ENCODE results near the gene MORN1. TPM values are rescaled to one million over a fixed set of nuclear protein-coding genes. Genes with fewer than 3 reads are reported as not detected.

The MORN1 gene
- total RNA-seq, 4 donors from 2014 or later = 5.7 to 13.4 (median 8.5) TPM

DNA sequence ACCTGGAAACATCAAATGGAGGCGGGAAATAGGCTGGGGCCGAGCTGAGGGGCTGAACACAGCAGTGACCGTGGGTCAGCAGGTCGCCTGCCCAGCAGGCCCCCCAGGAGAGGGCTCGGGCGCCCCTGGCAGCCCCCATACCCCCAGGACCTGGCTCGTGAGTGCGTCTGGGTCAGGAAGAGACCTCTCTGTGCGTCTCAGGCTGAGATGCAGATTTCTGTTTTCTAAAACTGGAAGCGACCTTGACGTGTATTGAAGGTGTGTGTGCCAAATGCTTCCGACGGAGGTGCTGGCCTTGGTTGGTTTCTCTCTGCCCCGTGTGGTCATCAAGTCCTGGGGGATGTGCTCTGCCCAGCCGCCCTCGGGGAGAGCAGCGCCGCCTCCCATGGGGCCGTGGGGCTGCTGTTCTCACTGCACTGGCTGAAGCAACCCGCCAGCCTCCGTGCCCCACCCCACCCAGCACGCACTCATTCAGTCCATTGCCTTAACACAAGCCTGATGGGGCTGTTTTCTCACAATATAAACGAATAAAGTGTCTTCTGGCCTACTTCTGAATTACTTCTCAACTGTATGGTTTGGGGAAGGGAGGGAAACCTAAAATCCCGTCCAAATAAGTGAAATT lies 13.6 kb upstream of the MORN1 start:
- 77% methylated on average over 11 of the region's 24 CpGs for WGBS
- H3K4me1 ChIP-seq = no peaks in the 10 kb centered on the region
- H3K27ac ChIP-seq = no peak overlapping the region
- no peaks in the 10 kb centered on the region for H3K9me3 ChIP-seq
- H3K4me3 ChIP-seq = no peak overlapping the region
- TF ChIP-seq, protein P1, sequence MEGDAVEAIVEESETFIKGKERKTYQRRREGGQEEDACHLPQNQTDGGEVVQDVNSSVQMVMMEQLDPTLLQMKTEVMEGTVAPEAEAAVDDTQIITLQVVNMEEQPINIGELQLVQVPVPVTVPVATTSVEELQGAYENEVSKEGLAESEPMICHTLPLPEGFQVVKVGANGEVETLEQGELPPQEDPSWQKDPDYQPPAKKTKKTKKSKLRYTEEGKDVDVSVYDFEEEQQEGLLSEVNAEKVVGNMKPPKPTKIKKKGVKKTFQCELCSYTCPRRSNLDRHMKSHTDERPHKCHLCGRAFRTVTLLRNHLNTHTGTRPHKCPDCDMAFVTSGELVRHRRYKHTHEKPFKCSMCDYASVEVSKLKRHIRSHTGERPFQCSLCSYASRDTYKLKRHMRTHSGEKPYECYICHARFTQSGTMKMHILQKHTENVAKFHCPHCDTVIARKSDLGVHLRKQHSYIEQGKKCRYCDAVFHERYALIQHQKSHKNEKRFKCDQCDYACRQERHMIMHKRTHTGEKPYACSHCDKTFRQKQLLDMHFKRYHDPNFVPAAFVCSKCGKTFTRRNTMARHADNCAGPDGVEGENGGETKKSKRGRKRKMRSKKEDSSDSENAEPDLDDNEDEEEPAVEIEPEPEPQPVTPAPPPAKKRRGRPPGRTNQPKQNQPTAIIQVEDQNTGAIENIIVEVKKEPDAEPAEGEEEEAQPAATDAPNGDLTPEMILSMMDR (IDR thresholded peaks at IDR 0.05) = no peak
- no peak for TF ChIP-seq POLR2A (IDR thresholded peaks at IDR 0.05)
- no peak for TF ChIP-seq POLR2AphosphoS5 (IDR thresholded peaks at IDR 0.05)
- no peak for TF ChIP-seq EP300 (IDR thresholded peaks at IDR 0.05)
- H3K36me3 ChIP-seq = peaks cover 94% of the 10 kb centered on the region
- DNase-seq (ENCODE audit: low spot score in 2 of 2) = no peak
- H3K27me3 ChIP-seq = no peaks in the 10 kb centered on the region

DNA sequence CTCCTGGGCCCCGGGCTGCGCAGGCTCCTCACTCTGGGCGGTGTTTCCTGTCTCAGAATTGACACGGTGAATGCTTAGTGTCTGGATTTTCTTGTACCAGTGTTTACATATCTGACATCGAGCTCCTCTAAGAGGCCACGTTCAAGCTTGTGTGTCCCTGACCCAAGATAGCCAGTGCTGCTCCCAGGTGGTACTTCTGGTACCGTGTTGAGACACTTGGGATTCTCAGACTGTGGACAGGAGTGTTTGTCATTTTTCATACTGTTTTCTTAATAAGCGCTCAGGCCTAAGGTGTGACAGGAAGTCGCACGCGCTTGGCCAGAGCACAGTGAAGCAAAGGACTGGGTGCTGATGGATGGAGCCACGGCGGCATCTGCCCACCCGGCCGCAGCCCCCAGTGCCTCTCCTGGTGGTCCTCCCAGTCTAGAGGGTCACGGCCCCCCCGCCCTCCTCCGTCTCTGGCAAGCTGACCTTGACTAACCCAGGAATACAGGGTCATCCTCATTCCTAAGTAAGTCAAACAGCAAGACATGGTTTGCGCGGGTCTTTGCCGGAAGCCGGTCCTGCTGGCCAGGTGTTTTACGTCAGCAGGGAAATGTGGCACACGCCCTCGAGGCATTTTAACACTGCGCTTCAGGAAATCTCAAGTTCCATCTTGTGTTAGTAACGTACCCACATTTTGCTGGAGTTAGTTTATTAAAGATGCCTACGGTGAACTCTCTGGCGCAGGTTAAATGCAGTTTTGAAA lies 13.0 kb upstream of the MORN1 start:
- whole genome bisulfite sequencing = 88% methylated on average over 27 of the region's 29 CpGs
- Histone ChIP-seq H3K4me3 (no peak overlapping the region), H3K36me3 (peaks cover 96% of the 10 kb centered on the region)

DNA sequence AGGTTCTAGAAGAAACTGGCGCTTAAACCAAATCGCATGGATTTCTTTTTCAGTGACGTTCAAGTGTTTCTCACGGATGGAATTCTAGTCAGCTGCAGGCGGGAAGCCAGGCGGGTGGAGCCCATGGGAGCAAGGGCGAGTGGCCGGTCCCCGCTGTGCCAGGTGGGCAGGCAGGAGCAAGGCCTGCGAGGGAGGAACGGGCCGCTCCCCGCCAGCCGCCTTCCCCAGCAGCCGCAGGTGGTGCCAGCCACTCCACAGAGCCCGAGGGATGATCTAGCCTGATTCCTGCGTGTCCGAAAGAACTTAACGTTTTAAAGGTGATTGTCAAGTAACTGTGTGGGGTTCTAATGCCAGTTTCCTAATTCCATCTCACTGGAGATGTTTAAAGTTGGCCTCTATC lies 11.9 kb upstream of the MORN1 start:
- H3K4me3 ChIP-seq = no peak overlapping the region
- no peaks in the 10 kb centered on the region for H3K27me3 ChIP-seq
- no peak overlapping the region for H3K27ac ChIP-seq
- H3K36me3 ChIP-seq = peaks cover 95% of the 10 kb centered on the region
- H3K4me1 ChIP-seq = peaks cover 10% of the 10 kb centered on the region
- 73% methylated on average over 19 of the region's 19 CpGs for WGBS
- H3K9me3 ChIP-seq = no peaks in the 10 kb centered on the region
- DNase-seq (ENCODE audit: low spot score in 2 of 2) = no peak
- TF ChIP-seq, protein P1 (IDR thresholded peaks at IDR 0.05) = no peak
- no peak for TF ChIP-seq EP300 (IDR thresholded peaks at IDR 0.05)
- TF ChIP-seq POLR2A (IDR thresholded peaks at IDR 0.05) = no peak
- TF ChIP-seq POLR2AphosphoS5 (IDR thresholded peaks at IDR 0.05) = no peak

More for the DNA sequence above, 13.0 kb upstream of the MORN1 start:
- Histone ChIP-seq H3K27me3 (no peaks in the 10 kb centered on the region), H3K4me1 (no peaks in the 10 kb centered on the region), H3K27ac (no peak overlapping the region), H3K9me3 (no peaks in the 10 kb centered on the region)
- DNase-seq (ENCODE audit: low spot score in 2 of 2) = no peak
- TF ChIP-seq EP300 (IDR thresholded peaks at IDR 0.05) (no peak), POLR2A (IDR thresholded peaks at IDR 0.05) (no peak), POLR2AphosphoS5 (IDR thresholded peaks at IDR 0.05) (no peak)
- TF ChIP-seq, protein P1 (IDR thresholded peaks at IDR 0.05) = no peak

DNA sequence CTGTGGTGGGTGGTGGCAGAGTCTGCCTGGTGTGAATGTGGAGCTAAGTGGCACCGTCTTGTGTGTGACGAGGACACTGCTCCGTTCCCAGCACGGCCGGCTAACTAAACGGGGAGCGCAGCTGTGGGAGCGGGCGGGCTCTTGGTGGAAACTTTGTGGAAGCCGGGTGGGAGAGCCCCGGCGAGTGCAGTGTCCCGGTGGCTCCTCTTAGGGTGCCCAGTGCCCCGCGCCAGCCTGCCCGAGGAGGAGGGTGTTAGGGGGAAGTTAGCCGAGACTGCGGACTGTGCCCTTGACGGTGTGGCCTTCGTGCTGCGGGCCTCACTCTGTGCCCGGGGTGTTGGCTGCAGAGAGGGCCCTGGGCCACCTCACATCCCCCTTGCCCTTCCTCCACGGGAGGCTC lies 11.1 kb upstream of the MORN1 start:
- DNase-seq (ENCODE audit: low spot score in 2 of 2) = no peak
- Histone ChIP-seq H3K36me3 (peaks cover 93% of the 10 kb centered on the region), H3K27me3 (no peaks in the 10 kb centered on the region), H3K9me3 (no peaks in the 10 kb centered on the region), H3K27ac (no peak overlapping the region), H3K4me1 (peaks cover 16% of the 10 kb centered on the region), H3K4me3 (no peak overlapping the region)
- TF ChIP-seq, protein P1 (IDR thresholded peaks at IDR 0.05) = no peak
- TF ChIP-seq EP300 (IDR thresholded peaks at IDR 0.05) = no peak
- no peak for TF ChIP-seq POLR2A (IDR thresholded peaks at IDR 0.05)
- TF ChIP-seq POLR2AphosphoS5 (IDR thresholded peaks at IDR 0.05) = no peak
- WGBS = 82% methylated on average over 8 of the region's 23 CpGs

DNA sequence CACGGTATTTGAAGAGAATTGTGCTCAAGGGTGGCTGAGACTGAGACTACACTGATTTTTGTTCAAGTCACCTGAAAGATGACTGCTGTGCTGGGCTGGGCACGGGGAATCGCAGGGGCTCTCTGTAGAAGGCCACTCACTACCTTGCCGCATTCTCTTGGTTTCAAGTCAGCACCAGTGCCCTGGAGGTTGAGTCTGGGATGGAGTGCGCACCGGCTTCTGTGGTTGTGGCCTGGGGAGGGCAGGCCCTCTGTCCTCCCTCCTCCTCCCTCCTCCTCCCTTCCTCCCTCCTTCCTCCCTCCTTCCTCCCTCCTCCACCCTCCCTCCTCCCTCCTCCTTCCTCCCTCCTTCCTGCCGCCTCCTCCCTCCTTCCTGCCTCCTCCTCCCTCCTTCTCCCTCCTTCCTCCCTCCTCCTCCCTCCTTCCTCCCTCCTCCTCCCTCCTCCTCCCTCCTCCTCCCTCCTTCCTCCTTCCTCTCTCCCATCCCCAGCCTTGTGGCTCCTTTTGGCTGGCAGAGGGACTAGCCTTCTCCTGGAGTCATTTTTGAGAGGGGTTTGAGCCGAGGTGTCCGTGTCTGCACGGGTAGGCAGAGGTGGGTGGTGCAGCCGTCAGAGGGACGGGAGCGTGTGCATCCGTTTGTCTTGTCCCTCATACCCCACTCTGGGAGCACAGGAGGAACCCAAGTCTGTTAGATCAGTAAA lies 9.7 kb upstream of the MORN1 start:
- H3K27ac ChIP-seq = no peak overlapping the region
- H3K27me3 ChIP-seq = no peaks in the 10 kb centered on the region
- no peak for TF ChIP-seq EP300 (IDR thresholded peaks at IDR 0.05)
- no peak for TF ChIP-seq POLR2AphosphoS5 (IDR thresholded peaks at IDR 0.05)
- TF ChIP-seq, protein P1 (IDR thresholded peaks at IDR 0.05) = no peak
- TF ChIP-seq POLR2A (IDR thresholded peaks at IDR 0.05) = no peak
- H3K9me3 ChIP-seq = no peaks in the 10 kb centered on the region
- no peak for DNase-seq (ENCODE audit: low spot score in 2 of 2)
- peaks cover 93% of the 10 kb centered on the region for H3K36me3 ChIP-seq
- no peak overlapping the region for H3K4me3 ChIP-seq
- WGBS = 84% methylated on average over 13 of the region's 14 CpGs
- H3K4me1 ChIP-seq = peaks cover 27% of the 10 kb centered on the region
